ENCODE data around the gene UNC5A.

DNA sequence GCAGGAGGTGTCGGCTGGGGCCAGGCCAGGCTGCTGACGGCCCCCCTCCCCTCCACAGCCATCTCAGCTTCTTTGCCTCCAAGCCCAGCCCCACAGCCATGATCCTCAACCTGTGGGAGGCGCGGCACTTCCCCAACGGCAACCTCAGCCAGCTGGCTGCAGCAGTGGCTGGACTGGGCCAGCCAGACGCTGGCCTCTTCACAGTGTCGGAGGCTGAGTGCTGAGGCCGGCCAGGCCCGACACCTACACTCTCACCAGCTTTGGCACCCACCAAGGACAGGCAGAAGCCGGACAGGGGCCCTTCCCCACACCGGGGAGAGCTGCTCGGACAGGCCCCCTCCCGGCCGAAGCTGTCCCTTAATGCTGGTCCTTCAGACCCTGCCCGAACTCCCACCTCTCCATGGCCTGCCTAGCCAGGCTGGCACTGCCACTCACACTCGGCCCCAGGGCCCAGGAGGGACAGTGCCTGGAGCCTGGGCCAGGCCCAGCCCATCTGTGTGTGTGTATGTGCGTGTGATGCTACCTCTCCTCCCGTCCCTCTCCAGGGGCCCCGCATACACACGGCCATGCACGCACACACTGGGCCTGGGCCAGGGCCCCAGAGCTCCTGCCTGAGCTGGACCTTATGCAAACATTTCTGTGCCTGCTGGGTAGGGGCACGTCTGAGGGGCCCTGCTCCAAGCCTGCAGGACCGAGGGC, 69.5 kb downstream of the UNC5A start:
- no peak for TF ChIP-seq ZFP30 (CRISPR knock-in tag; IDR thresholded peaks at IDR 0.05)
- TF ChIP-seq ESRRG (CRISPR knock-in tag; IDR thresholded peaks at IDR 0.05) = no peak
- TF ChIP-seq ZFP3 (CRISPR knock-in tag; IDR thresholded peaks at IDR 0.05) = no peak

Data from SK-N-SH treated with all-trans-retinoic acid at 6 μM for 48 hours (cell line).